Esophagus muscularis mucosa (tissue), 3 donors: ENCODE data around the gene MOGAT1.

Experiments
- CTCF ChIP-seq, 3 experiments: fragments of 200-600 bp in 2 of 3; fragments of 450-650 bp in 1 of 3; sonication (generic) in 2 of 3; IDR thresholded peaks; one replicate each; pipeline ENCODE4 v1.5.1; 2017 to 2019; ENCODE audit warnings: antibody characterized with exemption in 3 of 3, mild to moderate bottlenecking in 2 of 3, moderate library complexity in 1 of 3
- POLR2A ChIP-seq: fragments of 450-650 bp; IDR thresholded peaks from one replicate; pipeline ENCODE4 v1.6.1; 2017; ENCODE audit warnings: antibody characterized with exemption, moderate library complexity, mild to moderate bottlenecking, low read depth
- POLR2AphosphoS5 ChIP-seq, 2 donors: sonication (generic); formaldehyde crosslinking; IDR thresholded peaks; one replicate each; pipeline ENCODE4 v1.6.1; 2017; ENCODE audit warnings: antibody characterized with exemption in 2 of 2

- TF ChIP-seq POLR2A (no peak), CTCF (IDR thresholded peaks at IDR 0.05) (no peak), POLR2AphosphoS5 (IDR thresholded peaks at IDR 0.05) (no peak)
Measured at GRCh38 chr2:222672068-222672401, 577 bp downstream of the MOGAT1 start.
